GM23338 (cell line): ENCODE measurements around the gene ADAMTS8. TPM values are rescaled to one million over a fixed set of nuclear protein-coding genes. Genes with fewer than 3 reads are reported as not detected.
"Not testable (repeated sequence)": the region's sequence is repeated elsewhere in the genome, so short reads cannot be mapped to it uniquely, and the experiment has no call there.

ENCODE experiments used
- ATAC-seq: fragments of 200-7000 bp; cut with Tn5 transposase; 3 replicates; pipeline ENCODE4 v1.9.1; 2020
- DNase-seq: peaks from one replicate; pipeline ENCODE4 v3.0.0-alpha.2; 2015; ENCODE audit warnings: low spot score
- H2AFZ ChIP-seq: fragments of 200-600 bp; sonication (generic); 2 replicates; pipeline ENCODE4 v1.8.0; 2016; ENCODE audit warnings: antibody characterized with exemption, mild to moderate bottlenecking, moderate library complexity
- H3F3A ChIP-seq: fragments of 200-600 bp; sonication (generic); replicated peaks from 2 replicates; pipeline ENCODE4 v1.8.0; 2017; ENCODE audit warnings: antibody characterized with exemption, mixed run types, low read depth
- H3K27ac ChIP-seq: fragments of 200-600 bp; sonication (generic); 2 replicates; pipeline ENCODE4 v1.6.1; 2016; ENCODE audit warnings: low read depth
- H3K27me3 ChIP-seq: fragments of 200-600 bp; sonication (generic); 2 replicates; pipeline ENCODE4 v1.8.0; 2016; ENCODE audit warnings: mild to moderate bottlenecking, mixed run types, moderate library complexity; ENCODE audit not compliant: insufficient read depth
- H3K36me3 ChIP-seq: fragments of 200-600 bp; sonication (generic); 2 replicates; pipeline ENCODE4 v1.8.0; 2016; ENCODE audit warnings: mild to moderate bottlenecking; ENCODE audit not compliant: insufficient read depth
- H3K4me1 ChIP-seq: fragments of 200-600 bp; sonication (generic); 2 replicates; pipeline ENCODE4 v1.8.0; 2016; ENCODE audit warnings: mild to moderate bottlenecking, moderate library complexity; ENCODE audit not compliant: insufficient read depth
- H3K4me2 ChIP-seq: fragments of 200-600 bp; sonication (generic); 2 replicates; pipeline ENCODE4 v1.7.1; 2017; ENCODE audit warnings: mixed run types
- H3K4me3 ChIP-seq: fragments of 200-600 bp; sonication (generic); 2 replicates; pipeline ENCODE4 v1.6.1; 2016; ENCODE audit warnings: mixed run types
- H3K79me2 ChIP-seq: fragments of 200-600 bp; sonication (generic); replicated peaks from 2 replicates; pipeline ENCODE4 v1.8.0; 2017; ENCODE audit warnings: mild to moderate bottlenecking; ENCODE audit not compliant: insufficient read depth
- H3K9me2 ChIP-seq: fragments of 200-600 bp; sonication (generic); 2 replicates; pipeline ENCODE4 v1.8.0; 2017; ENCODE audit not compliant: insufficient read depth
- H4K20me1 ChIP-seq: fragments of 200-600 bp; sonication (generic); replicated peaks from 2 replicates; pipeline ENCODE4 v1.8.0; 2017; ENCODE audit warnings: mild to moderate bottlenecking; ENCODE audit not compliant: insufficient read depth
- H3K27ac Mint-ChIP-seq: 2 replicates; pipeline ENCODE4 v1.8.0; 2020; ENCODE audit warnings: inconsistent platforms, mild to moderate bottlenecking, moderate library complexity, mixed read lengths
- H3K27me3 Mint-ChIP-seq: 3 replicates; pipeline ENCODE4 v1.8.0; 2022; ENCODE audit warnings: low read depth, mild to moderate bottlenecking, moderate library complexity, mixed read lengths, inconsistent platforms; ENCODE audit not compliant: insufficient read depth, poor library complexity
- H3K36me3 Mint-ChIP-seq: 3 replicates; pipeline ENCODE4 v1.8.0; 2021; ENCODE audit warnings: low read depth, mild to moderate bottlenecking, inconsistent platforms, moderate library complexity, mixed read lengths
- H3K4me1 Mint-ChIP-seq: 3 replicates; pipeline ENCODE4 v1.8.0; 2020; ENCODE audit warnings: mild to moderate bottlenecking, inconsistent platforms, mixed read lengths
- H3K4me3 Mint-ChIP-seq: 3 replicates; pipeline ENCODE4 v1.8.0; 2021; ENCODE audit warnings: moderate library complexity, mild to moderate bottlenecking, inconsistent platforms, mixed read lengths
- H3K9me3 Mint-ChIP-seq: 3 replicates; pipeline ENCODE4 v1.8.0; 2020; ENCODE audit warnings: moderate library complexity, mild to moderate bottlenecking, inconsistent platforms, mixed read lengths
- CREB1 ChIP-seq: fragments of 250-450 bp; sonication (Bioruptor Pico); IDR thresholded peaks from 2 replicates; pipeline ENCODE4 v1.5.0; 2020; ENCODE audit warnings: low read depth, mild to moderate bottlenecking, moderate library complexity
- EZH2phosphoT487 ChIP-seq: fragments of 200-600 bp; sonication (generic); IDR thresholded peaks from one replicate; pipeline ENCODE4 v1.8.1; 2018; ENCODE audit warnings: antibody characterized with exemption; ENCODE audit not compliant: unreplicated experiment
- NANOG ChIP-seq: IDR thresholded peaks from 2 replicates; pipeline ENCODE4 v1.6.1; 2016; ENCODE audit warnings: antibody characterized with exemption, borderline replicate concordance
- STAT1 ChIP-seq: IDR thresholded peaks from one replicate; pipeline ENCODE4 v1.6.1; 2016; ENCODE audit warnings: antibody characterized with exemption; ENCODE audit not compliant: unreplicated experiment
- ZNF114 ChIP-seq: fragments of 250-450 bp; sonication (Bioruptor Pico); IDR thresholded peaks from 2 replicates; pipeline ENCODE4 v1.5.0; 2020; ENCODE audit warnings: mild to moderate bottlenecking, moderate library complexity
- ZNF462 ChIP-seq: fragments of 250-450 bp; sonication (Bioruptor Pico); IDR thresholded peaks from 2 replicates; pipeline ENCODE4 v1.5.0; 2020; ENCODE audit warnings: mild to moderate bottlenecking, moderate library complexity
- polyA plus RNA-seq: library from polyadenylated mRNA; unstranded; fragments of >200 nt; fragmentation: Nextera tagmentation; extraction: Ambion mirVana; gene quantifications from 2 replicates; pipeline ENCODE4 v1.2.1, GENCODE V29; 2016
- total RNA-seq: library from RNA; depleted of rRNA; stranded (reverse); fragments of >200 nt; shearing (Covaris generic); gene quantifications from 2 replicates; pipeline ENCODE4 v1.2.3, GENCODE V29; 2014
- TF ChIP-seq, protein P1 (sequence below): IDR thresholded peaks from one replicate; pipeline ENCODE4 v1.6.1; 2018; ENCODE audit warnings: antibody characterized with exemption; ENCODE audit not compliant: unreplicated experiment
- TF ChIP-seq, protein P2 (sequence below): IDR thresholded peaks from 2 replicates; pipeline ENCODE4 v1.6.1; 2016; ENCODE audit warnings: antibody characterized with exemption

ADAMTS8 gene
- total and polyA plus RNA-seq, 2 experiments from 2014 or later: 7.5 to 16.2 TPM

DNA sequence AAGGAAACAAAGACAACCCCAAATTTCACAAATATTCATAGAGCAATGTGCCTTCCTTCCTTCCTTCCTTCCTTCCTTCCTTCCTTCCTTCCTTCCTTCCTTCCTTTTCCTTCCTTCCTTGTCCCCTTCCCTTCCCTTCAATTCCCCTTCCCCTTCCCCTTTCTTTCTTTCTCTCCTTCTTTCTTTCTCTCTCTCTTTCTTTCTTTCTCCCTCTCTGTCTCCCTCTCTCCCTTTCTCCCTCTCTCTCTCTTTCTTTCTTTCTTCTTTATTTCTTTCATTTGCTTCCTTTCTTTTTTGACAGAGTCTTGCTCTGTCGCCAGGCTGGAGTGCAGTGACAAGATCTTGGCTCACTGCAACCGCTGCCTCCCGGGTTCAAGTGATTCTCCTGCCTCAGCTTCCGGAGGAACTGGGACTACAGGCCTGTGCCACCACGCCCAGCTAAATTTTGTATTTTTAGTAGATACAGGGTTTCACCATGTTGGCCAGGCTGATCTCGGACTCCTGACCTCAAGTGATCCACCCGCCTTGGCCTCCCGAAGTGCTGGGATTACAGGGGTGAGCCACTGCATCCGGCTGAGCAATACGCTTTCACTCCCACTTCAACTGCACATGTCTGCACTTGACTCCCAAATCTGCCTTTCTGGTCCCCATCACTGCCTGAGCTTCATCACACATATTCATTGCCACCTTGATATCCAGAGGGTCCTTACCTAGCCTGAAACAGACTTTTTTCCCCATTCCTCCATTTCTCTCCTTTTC lies 10.2 kb upstream of the ADAMTS8 start:
- H3K27me3 ChIP-seq, H4K20me1 ChIP-seq, H3K4me3 Mint-ChIP-seq, H3K36me3 Mint-ChIP-seq, ATAC-seq, H3K4me1 ChIP-seq, H3K4me2 ChIP-seq, H3K79me2 ChIP-seq, H3K27ac Mint-ChIP-seq, H3K27me3 Mint-ChIP-seq, H3F3A ChIP-seq, H3K36me3 ChIP-seq, H3K9me2 ChIP-seq, H3K4me3 ChIP-seq, DNase-seq, H3K4me1 Mint-ChIP-seq, H3K27ac ChIP-seq: not testable (repeated sequence)
- 0 out of 2 replicates have a peak overlapping the region, but pooled peaks have one; percentile 23 for H2AFZ ChIP-seq
- peaks cover 11% of the 10 kb centered on the region; the same call in 1 of the 3 replicates for H3K9me3 Mint-ChIP-seq

- Histone ChIP-seq H2AFZ (0 out of 2 replicates have a peak overlapping the region, but pooled peaks have one; percentile 28), H3K4me1 (no peaks in the 10 kb centered on the region), H3K4me3 (no peak overlapping the region), H3K9me2 (no peaks in the 10 kb centered on the region; the same call in 1 of the 2 replicates), H3K4me2 (no peak overlapping the region), H4K20me1 (no peaks in the 10 kb centered on the region), H3K79me2 (no peaks in the 10 kb centered on the region), H3F3A (no peaks in the 10 kb centered on the region; the same call in 1 of the 2 replicates), H3K27me3 (no peaks in the 10 kb centered on the region), H3K36me3 (no peaks in the 10 kb centered on the region), H3K27ac (no peak overlapping the region)
- no peaks in the 10 kb centered on the region; the same call in 2 of the 3 replicates for H3K4me1 Mint-ChIP-seq
- DNase-seq (no peak), ATAC-seq (no peak)
- no peak overlapping the region for H3K27ac Mint-ChIP-seq
- no peak overlapping the region for H3K4me3 Mint-ChIP-seq
- peaks cover 3% of the 10 kb centered on the region for H3K27me3 Mint-ChIP-seq
- H3K36me3 Mint-ChIP-seq: no peaks in the 10 kb centered on the region
- peaks cover 11% of the 10 kb centered on the region; the same call in 1 of the 3 replicates for H3K9me3 Mint-ChIP-seq
- TF ChIP-seq EZH2phosphoT487 (no peak), ZNF462 (no peak), CREB1 (no peak), NANOG (no peak), ZNF114 (CRISPR knock-in tag) (no peak), STAT1 (no peak)
- TF ChIP-seq, protein P1, sequence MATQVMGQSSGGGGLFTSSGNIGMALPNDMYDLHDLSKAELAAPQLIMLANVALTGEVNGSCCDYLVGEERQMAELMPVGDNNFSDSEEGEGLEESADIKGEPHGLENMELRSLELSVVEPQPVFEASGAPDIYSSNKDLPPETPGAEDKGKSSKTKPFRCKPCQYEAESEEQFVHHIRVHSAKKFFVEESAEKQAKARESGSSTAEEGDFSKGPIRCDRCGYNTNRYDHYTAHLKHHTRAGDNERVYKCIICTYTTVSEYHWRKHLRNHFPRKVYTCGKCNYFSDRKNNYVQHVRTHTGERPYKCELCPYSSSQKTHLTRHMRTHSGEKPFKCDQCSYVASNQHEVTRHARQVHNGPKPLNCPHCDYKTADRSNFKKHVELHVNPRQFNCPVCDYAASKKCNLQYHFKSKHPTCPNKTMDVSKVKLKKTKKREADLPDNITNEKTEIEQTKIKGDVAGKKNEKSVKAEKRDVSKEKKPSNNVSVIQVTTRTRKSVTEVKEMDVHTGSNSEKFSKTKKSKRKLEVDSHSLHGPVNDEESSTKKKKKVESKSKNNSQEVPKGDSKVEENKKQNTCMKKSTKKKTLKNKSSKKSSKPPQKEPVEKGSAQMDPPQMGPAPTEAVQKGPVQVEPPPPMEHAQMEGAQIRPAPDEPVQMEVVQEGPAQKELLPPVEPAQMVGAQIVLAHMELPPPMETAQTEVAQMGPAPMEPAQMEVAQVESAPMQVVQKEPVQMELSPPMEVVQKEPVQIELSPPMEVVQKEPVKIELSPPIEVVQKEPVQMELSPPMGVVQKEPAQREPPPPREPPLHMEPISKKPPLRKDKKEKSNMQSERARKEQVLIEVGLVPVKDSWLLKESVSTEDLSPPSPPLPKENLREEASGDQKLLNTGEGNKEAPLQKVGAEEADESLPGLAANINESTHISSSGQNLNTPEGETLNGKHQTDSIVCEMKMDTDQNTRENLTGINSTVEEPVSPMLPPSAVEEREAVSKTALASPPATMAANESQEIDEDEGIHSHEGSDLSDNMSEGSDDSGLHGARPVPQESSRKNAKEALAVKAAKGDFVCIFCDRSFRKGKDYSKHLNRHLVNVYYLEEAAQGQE: no peak
- TF ChIP-seq, protein P2, sequence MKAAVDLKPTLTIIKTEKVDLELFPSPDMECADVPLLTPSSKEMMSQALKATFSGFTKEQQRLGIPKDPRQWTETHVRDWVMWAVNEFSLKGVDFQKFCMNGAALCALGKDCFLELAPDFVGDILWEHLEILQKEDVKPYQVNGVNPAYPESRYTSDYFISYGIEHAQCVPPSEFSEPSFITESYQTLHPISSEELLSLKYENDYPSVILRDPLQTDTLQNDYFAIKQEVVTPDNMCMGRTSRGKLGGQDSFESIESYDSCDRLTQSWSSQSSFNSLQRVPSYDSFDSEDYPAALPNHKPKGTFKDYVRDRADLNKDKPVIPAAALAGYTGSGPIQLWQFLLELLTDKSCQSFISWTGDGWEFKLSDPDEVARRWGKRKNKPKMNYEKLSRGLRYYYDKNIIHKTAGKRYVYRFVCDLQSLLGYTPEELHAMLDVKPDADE: no peak
Measured at GRCh38 chr11:130437848-130438247, 9.4 kb upstream of the ADAMTS8 start.
